Measurements from ENCODE around the gene XRCC5. TPM values are rescaled to one million over a fixed set of nuclear protein-coding genes. Genes with fewer than 3 reads are reported as not detected.

The XRCC5 gene
- total RNA-seq, 1 donor from 2014 or later: 185 TPM

DNA sequence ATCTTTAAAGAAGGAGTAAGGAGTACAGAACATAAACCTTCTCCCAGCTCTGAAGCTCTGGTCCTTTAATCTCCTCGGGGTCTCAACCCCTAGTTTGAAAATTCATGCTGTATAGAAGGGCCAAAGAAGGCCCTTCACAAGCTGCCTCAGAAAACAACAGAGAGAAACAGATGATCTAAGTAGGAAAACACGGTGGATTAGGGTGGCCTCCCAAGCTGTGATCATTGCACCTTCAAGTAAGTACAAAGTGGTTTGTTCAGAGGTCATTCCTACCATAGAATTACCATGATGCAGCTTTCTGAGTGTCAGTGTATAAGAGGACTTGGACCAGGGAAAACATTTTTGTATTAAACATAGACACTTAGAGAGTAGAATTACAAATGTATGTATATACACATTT lies 16.5 kb upstream of the XRCC5 start:
- no peak for DNase-seq (ENCODE audit: low read depth)
- H3K4me3 ChIP-seq (ENCODE audit: low read depth, low read length): no peak overlapping the region
- H3K36me3 ChIP-seq (ENCODE audit: control insufficient read depth, insufficient read depth, low read length): no peaks in the 10 kb centered on the region
- H3K27me3 ChIP-seq (ENCODE audit: control insufficient read depth, insufficient read depth, low read length): no peaks in the 10 kb centered on the region
- TF ChIP-seq, protein P1, sequence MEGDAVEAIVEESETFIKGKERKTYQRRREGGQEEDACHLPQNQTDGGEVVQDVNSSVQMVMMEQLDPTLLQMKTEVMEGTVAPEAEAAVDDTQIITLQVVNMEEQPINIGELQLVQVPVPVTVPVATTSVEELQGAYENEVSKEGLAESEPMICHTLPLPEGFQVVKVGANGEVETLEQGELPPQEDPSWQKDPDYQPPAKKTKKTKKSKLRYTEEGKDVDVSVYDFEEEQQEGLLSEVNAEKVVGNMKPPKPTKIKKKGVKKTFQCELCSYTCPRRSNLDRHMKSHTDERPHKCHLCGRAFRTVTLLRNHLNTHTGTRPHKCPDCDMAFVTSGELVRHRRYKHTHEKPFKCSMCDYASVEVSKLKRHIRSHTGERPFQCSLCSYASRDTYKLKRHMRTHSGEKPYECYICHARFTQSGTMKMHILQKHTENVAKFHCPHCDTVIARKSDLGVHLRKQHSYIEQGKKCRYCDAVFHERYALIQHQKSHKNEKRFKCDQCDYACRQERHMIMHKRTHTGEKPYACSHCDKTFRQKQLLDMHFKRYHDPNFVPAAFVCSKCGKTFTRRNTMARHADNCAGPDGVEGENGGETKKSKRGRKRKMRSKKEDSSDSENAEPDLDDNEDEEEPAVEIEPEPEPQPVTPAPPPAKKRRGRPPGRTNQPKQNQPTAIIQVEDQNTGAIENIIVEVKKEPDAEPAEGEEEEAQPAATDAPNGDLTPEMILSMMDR (IDR thresholded peaks at IDR 0.05; ENCODE audit: insufficient read depth, low read length, severe bottlenecking): no peak
- no peak for FAIRE-seq

DNA sequence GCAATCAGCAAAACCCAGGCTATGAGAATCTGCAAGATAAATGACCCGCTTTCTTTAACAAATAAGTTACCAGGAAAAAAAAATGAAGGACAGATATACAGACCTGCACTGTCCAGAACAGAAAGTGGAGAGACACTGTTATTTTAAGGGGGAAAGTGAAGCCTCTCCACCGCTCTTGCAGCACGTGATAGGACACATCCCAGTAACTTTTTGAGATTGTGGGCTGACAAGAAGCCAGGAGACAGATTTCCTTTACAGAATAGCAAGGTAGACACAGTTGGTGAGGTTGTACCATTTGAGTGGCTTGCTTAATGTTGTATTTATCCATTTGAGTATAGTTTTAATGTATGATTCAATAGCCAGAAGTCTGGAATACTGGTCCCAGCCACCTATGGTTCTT lies 14.4 kb upstream of the XRCC5 start:
- TF ChIP-seq, protein P1 (IDR thresholded peaks at IDR 0.05; ENCODE audit: insufficient read depth, low read length, severe bottlenecking): no peak
- Histone ChIP-seq H3K36me3 (ENCODE audit: control insufficient read depth, insufficient read depth, low read length) (no peaks in the 10 kb centered on the region), H3K27me3 (ENCODE audit: control insufficient read depth, insufficient read depth, low read length) (no peaks in the 10 kb centered on the region), H3K4me3 (ENCODE audit: low read depth, low read length) (no peak overlapping the region)
- FAIRE-seq (no peak), DNase-seq (ENCODE audit: low read depth) (no peak)

GRCh38 chr2:216098421-216099334 lies 10.5 kb upstream of the XRCC5 start:
- TF ChIP-seq, protein P1 (IDR thresholded peaks at IDR 0.05; ENCODE audit: insufficient read depth, low read length, severe bottlenecking): no peak
- no peaks in the 10 kb centered on the region for H3K36me3 ChIP-seq (ENCODE audit: control insufficient read depth, insufficient read depth, low read length)
- peak; percentile 93 for FAIRE-seq
- no peak overlapping the region for H3K4me3 ChIP-seq (ENCODE audit: low read depth, low read length)
- no peak for DNase-seq (ENCODE audit: low read depth)
- H3K27me3 ChIP-seq (ENCODE audit: control insufficient read depth, insufficient read depth, low read length): no peaks in the 10 kb centered on the region

- no peaks in the 10 kb centered on the region for H3K27me3 ChIP-seq (ENCODE audit: control insufficient read depth, insufficient read depth, low read length)
- FAIRE-seq (no peak), DNase-seq (ENCODE audit: low read depth) (no peak)
- no peaks in the 10 kb centered on the region for H3K36me3 ChIP-seq (ENCODE audit: control insufficient read depth, insufficient read depth, low read length)
- TF ChIP-seq, protein P1 (IDR thresholded peaks at IDR 0.05; ENCODE audit: insufficient read depth, low read length, severe bottlenecking): no peak
- no peak overlapping the region for H3K4me3 ChIP-seq (ENCODE audit: low read depth, low read length)
Measured at GRCh38 chr2:216101109-216101508, 8.0 kb upstream of the XRCC5 start.

DNA sequence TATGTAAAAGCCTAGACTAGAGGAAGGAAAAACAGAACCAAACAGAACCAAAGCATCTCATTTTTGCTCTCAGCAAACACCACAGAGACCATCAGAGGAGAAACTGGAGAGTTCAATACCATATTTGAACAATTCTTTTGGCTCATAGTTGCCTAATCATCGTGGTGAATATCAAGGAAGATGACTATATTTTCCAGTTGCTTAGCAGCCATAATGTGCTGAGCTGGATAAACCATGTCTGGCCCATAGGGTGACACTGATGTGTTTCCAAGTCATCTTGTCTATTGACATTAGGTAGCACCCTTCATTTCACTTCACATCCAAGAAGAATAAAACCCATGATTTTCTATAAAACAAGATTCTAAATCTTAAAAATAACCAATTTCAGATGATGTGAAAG lies 5.9 kb upstream of the XRCC5 start:
- DNase-seq (ENCODE audit: low read depth) (no peak), FAIRE-seq (no peak)
- Histone ChIP-seq H3K4me3 (ENCODE audit: low read depth, low read length) (no peak overlapping the region), H3K27me3 (ENCODE audit: control insufficient read depth, insufficient read depth, low read length) (no peaks in the 10 kb centered on the region), H3K36me3 (ENCODE audit: control insufficient read depth, insufficient read depth, low read length) (no peaks in the 10 kb centered on the region)
- TF ChIP-seq, protein P1 (IDR thresholded peaks at IDR 0.05; ENCODE audit: insufficient read depth, low read length, severe bottlenecking): no peak
